GM12801 (cell line): ENCODE data around the gene LHFPL5.

Experiments used
- TF ChIP-seq, protein P1 (sequence below): IDR thresholded peaks from one replicate; pipeline ENCODE4 v1.5.1; 2011; ENCODE audit warnings: control low read depth; ENCODE audit not compliant: insufficient read length; ENCODE audit errors: extremely low read depth

Gene LHFPL5

DNA sequence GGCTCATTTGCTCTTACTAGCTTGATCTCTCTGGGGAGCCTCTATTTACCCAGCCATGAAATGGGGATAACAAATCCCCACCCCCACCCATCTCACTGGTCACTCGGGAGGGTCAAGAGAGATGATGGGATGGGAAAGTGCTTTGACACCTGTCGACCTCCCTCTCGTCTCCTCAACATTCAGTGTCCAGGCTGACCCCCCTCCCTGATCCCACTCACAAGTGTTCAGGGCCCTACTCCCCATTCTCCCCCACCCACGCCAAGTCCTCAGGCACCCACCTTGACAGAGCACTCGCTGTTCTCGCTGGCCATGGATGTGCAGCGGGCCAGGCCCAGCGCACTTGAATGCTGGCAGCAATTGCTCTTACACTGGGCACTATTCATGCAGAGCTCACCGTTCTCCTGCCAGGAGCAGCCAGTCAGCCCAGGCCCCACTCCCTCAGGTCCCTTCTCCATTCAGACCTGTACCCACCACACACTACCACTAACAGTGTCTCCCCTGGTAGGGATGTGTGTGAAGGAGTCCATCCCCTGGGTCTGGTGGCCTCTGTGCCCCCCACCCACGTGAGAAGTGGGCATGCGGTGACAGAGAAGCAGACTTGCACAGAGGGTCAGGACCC lies 9.6 kb upstream of the LHFPL5 start:
- TF ChIP-seq, protein P1, sequence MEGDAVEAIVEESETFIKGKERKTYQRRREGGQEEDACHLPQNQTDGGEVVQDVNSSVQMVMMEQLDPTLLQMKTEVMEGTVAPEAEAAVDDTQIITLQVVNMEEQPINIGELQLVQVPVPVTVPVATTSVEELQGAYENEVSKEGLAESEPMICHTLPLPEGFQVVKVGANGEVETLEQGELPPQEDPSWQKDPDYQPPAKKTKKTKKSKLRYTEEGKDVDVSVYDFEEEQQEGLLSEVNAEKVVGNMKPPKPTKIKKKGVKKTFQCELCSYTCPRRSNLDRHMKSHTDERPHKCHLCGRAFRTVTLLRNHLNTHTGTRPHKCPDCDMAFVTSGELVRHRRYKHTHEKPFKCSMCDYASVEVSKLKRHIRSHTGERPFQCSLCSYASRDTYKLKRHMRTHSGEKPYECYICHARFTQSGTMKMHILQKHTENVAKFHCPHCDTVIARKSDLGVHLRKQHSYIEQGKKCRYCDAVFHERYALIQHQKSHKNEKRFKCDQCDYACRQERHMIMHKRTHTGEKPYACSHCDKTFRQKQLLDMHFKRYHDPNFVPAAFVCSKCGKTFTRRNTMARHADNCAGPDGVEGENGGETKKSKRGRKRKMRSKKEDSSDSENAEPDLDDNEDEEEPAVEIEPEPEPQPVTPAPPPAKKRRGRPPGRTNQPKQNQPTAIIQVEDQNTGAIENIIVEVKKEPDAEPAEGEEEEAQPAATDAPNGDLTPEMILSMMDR = no peak

DNA sequence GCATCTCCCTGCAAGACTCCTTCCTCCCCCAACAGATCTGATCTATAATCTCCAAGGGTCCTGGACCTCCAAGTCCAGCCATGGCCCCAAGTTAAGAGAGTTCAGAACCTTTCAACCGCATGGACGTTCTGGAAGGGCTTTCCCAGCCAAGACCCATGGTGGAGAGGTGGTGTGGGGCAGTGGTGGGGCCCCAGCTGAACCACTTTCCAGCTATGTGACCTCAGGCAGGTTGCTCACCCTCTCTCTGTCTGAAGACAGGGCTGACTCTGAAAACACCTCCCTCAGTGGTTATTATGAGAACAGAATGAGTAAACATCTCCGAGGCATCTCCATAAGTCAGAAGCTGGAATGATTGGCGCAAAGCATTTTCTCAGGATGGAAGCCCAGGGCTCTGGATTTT lies 8.9 kb upstream of the LHFPL5 start:
- TF ChIP-seq, protein P1 = no peak

DNA sequence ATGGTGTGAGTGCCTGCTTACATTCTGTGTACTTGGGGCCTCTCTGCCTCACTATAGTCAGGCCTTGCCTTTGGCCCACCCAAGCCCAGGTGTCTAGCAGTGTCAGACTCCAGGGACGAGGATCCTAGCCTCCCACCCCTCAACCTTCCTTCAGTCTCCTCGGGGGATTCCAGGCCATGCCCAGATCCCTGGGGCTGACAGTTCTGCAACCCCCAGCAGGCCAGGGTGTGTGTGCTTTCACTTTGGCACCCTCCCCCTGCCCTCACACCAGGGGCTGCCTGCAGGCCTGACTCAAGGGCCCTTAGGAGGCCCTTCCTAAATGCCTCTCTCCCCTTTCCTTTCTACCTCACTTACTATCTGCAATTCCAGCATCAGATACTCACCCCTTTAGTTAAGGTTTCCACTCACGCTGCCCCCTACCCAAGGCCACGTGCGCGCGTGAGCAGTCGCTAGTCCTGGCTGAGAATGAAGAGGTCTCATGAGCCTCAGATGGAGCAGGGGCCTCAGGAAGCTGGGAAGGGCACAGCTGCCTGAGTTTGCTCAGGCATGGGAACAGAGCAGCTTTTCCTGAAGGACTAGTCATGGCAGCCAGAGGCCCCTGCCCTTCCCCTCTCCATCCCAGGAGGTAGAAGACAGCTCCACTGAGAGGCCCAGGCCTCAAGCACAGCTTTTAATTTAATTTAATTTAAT lies 7.2 kb upstream of the LHFPL5 start:
- TF ChIP-seq, protein P1 = no peak

DNA sequence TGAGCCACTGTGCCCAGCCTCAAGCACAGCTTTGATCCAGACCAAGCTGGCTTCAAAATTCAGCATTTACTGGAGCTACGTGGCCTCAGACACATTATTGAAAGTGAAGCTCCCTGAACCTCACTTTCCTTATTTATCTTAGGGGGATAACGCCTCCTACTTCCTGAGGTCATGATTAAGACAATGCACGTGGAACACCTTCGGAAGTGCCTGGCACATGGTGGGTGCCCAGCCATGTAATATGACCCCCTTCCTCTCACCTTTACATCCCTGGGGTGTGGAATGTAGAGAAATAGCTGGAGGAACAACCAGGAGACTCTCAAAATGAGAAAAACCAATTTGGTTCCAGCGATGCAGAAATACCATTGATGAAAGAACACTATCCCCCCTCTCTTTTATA lies 6.4 kb upstream of the LHFPL5 start:
- TF ChIP-seq, protein P1 = no peak

DNA sequence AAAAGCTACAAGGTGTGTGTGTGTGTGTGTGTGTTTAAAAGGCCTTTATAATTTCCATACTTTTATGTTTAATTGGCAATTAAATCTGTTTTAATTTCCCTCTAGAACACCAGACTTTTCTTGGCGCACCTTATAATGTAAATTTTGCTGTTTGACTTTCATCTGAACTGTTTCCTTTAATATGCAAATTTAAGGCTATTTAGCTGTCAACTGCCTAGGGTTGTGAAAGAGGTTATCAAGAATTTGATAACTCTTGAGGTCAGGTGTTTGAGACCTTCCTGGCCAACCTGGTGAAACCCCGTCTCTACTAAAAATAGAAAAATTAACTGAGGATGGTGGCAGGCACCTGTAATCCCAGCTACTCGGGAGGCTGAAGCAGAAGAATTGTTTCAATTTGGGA lies 4.0 kb upstream of the LHFPL5 start:
- TF ChIP-seq, protein P1 = no peak

DNA sequence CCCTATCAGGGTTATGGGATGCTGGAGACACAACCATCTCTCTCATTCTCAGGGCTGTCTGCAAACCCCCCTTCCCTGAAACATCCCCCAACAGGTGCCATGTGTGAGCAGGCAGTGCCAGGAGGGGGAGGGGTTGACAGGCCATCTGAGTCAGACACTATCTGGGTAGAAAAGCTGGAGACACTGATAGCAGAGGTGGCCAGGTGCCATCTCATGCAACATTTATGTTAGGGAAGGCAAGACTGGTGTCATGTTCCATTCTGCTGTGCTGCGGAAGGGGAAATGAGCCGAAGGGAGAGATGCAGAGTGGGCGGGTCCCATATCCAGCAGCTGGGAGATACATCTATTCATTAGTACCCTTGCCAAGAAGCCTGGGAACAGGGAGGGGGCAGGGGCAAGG lies 3.5 kb downstream of the LHFPL5 start:
- TF ChIP-seq, protein P1 = no peak

DNA sequence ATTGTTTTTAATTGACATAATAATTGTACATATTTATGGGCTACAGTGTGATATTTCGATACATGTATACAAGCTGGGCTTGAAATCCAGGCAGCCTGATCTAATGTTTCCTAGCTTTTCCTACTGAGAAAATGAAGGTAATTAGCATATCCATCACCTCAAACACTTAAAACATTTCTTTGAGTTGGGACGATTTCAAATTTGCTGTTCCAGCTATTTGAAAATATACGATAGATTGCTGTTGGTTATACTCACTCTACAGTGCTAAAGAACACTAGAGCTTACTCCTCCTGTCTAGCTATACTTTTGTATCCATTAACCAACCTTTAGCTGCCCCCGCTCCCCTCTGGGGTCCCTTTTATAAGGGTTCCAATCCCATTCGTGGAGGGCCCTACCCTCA lies 4.7 kb downstream of the LHFPL5 start:
- TF ChIP-seq, protein P1 = no peak
